Stimulated activated CD4-positive, alpha-beta T cell treated with anti-CD3 and anti-CD28 coated beads, Interleukin-1b, Interleukin-23, amount 100 ng/mL, for 24 hours (primary cell): Measurements from ENCODE around the gene PECR.

Source experiments
- DNase-seq, 4 experiments: peaks; one replicate each; pipeline ENCODE4 v3.0.0-alpha.2; 2020; ENCODE audit warnings: low read depth in 4 of 4, low spot score in 1 of 4

Gene PECR

GRCh38 chr2:216072473-216072872, 9.1 kb downstream of the PECR start:
- DNase-seq, result no peak

GRCh38 chr2:216071111-216071851, 10.3 kb downstream of the PECR start:
- no peak for DNase-seq

GRCh38 chr2:216070195-216070594, 11.4 kb downstream of the PECR start:
- no peak for DNase-seq

GRCh38 chr2:216069028-216069427, 12.6 kb downstream of the PECR start:
- DNase-seq, result no peak

- no peak for DNase-seq
Measured at GRCh38 chr2:216066230-216066629, 15.4 kb downstream of the PECR start.

- no peak for DNase-seq
Measured at GRCh38 chr2:216064665-216065064, 16.9 kb downstream of the PECR start.

GRCh38 chr2:216064014-216064630, 17.5 kb downstream of the PECR start:
- DNase-seq, result no peak

- no peak for DNase-seq
Measured at GRCh38 chr2:216059233-216059834, 22.3 kb downstream of the PECR start.

- peak in 3 of 4 experiments; percentile 20 to 30 (median 24) for DNase-seq
Measured at GRCh38 chr2:216057688-216058193, 23.9 kb downstream of the PECR start.

GRCh38 chr2:216056739-216057138, 24.9 kb downstream of the PECR start:
- DNase-seq, result no peak

GRCh38 chr2:216055680-216056079, 25.9 kb downstream of the PECR start:
- DNase-seq, result no peak

- DNase-seq, result no peak
Measured at GRCh38 chr2:216052420-216052819, 29.2 kb downstream of the PECR start.

GRCh38 chr2:216051350-216051749, 30.3 kb downstream of the PECR start:
- no peak for DNase-seq

- no peak for DNase-seq
Measured at GRCh38 chr2:216049452-216049851, 32.2 kb downstream of the PECR start.

- DNase-seq, result no peak
Measured at GRCh38 chr2:216047397-216047796, 34.2 kb downstream of the PECR start.

- no peak for DNase-seq
Measured at GRCh38 chr2:216044883-216045486, 36.6 kb downstream of the PECR start.

GRCh38 chr2:216043949-216044348, 37.7 kb downstream of the PECR start:
- no peak for DNase-seq

- DNase-seq, result no peak
Measured at GRCh38 chr2:216041438-216041837, 40.2 kb downstream of the PECR start.

- DNase-seq, result no peak
Measured at GRCh38 chr2:216039918-216040317, 41.7 kb downstream of the PECR start.

GRCh38 chr2:216034065-216034464, 47.5 kb downstream of the PECR start:
- DNase-seq, result peak; percentile 70 to 80 (median 72)

- no peak for DNase-seq
Measured at GRCh38 chr2:216033403-216033802, 48.2 kb downstream of the PECR start.
